Fibroblast of lung (primary cell): Measurements from ENCODE around the gene ATXN7L1.

Experiments
- EZH2 ChIP-seq: IDR thresholded peaks from 2 replicates; pipeline ENCODE4 v1.5.1; 2012; ENCODE audit warnings: low read length, control low read depth, mild to moderate bottlenecking; ENCODE audit errors: missing control alignments
- TF ChIP-seq, protein P1 (sequence below), 2 donors: IDR thresholded peaks in 1 of 2; conservative IDR thresholded peaks in 1 of 2; 1 replicate in 1 of 2; 2 replicates in 1 of 2; pipeline ENCODE4 v1.5.1; 2011 to 2012; ENCODE audit warnings: low read length in 2 of 2, control low read depth in 1 of 2, inconsistent platforms in 1 of 2, low read depth in 1 of 2, mild to moderate bottlenecking in 1 of 2

- TF ChIP-seq, protein P1, sequence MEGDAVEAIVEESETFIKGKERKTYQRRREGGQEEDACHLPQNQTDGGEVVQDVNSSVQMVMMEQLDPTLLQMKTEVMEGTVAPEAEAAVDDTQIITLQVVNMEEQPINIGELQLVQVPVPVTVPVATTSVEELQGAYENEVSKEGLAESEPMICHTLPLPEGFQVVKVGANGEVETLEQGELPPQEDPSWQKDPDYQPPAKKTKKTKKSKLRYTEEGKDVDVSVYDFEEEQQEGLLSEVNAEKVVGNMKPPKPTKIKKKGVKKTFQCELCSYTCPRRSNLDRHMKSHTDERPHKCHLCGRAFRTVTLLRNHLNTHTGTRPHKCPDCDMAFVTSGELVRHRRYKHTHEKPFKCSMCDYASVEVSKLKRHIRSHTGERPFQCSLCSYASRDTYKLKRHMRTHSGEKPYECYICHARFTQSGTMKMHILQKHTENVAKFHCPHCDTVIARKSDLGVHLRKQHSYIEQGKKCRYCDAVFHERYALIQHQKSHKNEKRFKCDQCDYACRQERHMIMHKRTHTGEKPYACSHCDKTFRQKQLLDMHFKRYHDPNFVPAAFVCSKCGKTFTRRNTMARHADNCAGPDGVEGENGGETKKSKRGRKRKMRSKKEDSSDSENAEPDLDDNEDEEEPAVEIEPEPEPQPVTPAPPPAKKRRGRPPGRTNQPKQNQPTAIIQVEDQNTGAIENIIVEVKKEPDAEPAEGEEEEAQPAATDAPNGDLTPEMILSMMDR (conservative IDR thresholded peaks at IDR 0.05 in 1 of 2, IDR thresholded peaks at IDR 0.05 in 1 of 2; ENCODE audit: low read depth in 1 of 2, low read length in 2 of 2) = no peak
- TF ChIP-seq EZH2 = no peak
These were observed 10.4 kb upstream of the ATXN7L1 start for GRCh38 chr7:105886776-105887175.
